Cardiac muscle cell (in vitro differentiated cells and primary cell): Measurements from ENCODE around the gene PPM1H. TPM values are rescaled to one million over a fixed set of nuclear protein-coding genes. Genes with fewer than 3 reads are reported as not detected.

ENCODE experiments used
- DNase-seq, 2 donors: peaks; one replicate each; pipeline versions ENCODE4 v3.0.0 to v3.0.0-alpha.2; 2010 to 2017; ENCODE audit warnings: low read depth in 1 of 2, low spot score in 1 of 2
- H3K27ac ChIP-seq: fragments of 200-600 bp; sonication (generic); 2 replicates; pipeline ENCODE4 v1.5.1; 2016
- H3K27me3 ChIP-seq: fragments of 200-600 bp; sonication (generic); 2 replicates; pipeline ENCODE4 v1.6.0; 2016; ENCODE audit warnings: control low read depth
- H3K36me3 ChIP-seq: fragments of 200-600 bp; sonication (generic); 2 replicates; pipeline ENCODE4 v1.5.1; 2016; ENCODE audit warnings: control low read depth
- H3K4me1 ChIP-seq: fragments of 200-600 bp; sonication (generic); 2 replicates; pipeline ENCODE4 v1.8.1; 2017; ENCODE audit warnings: low read depth, mild to moderate bottlenecking, mixed run types
- H3K4me3 ChIP-seq: fragments of 200-600 bp; sonication (generic); 2 replicates; pipeline ENCODE4 v1.5.1; 2016; ENCODE audit warnings: mild to moderate bottlenecking
- H3K9me3 ChIP-seq: fragments of 200-600 bp; sonication (generic); 2 replicates; pipeline ENCODE4 v1.5.1; 2017; ENCODE audit warnings: low read depth, mild to moderate bottlenecking, control low read depth
- CTCF ChIP-seq: IDR thresholded peaks from 2 replicates; pipeline ENCODE4 v1.5.1; 2012; ENCODE audit warnings: low read depth, mild to moderate bottlenecking, low read length
- polyA plus RNA-seq: library from polyadenylated mRNA; unstranded; fragments of >200 nt; fragmentation: Nextera tagmentation; extraction: Ambion mirVana; gene quantifications from 2 replicates; pipeline ENCODE4 v1.2.1, GENCODE V29; 2016
- total RNA-seq: library from RNA; depleted of rRNA; stranded (reverse); fragments of >200 nt; gene quantifications from 2 replicates; pipeline ENCODE4 v1.2.3, GENCODE V29; 2016

Gene PPM1H
- total and polyA plus RNA-seq, 2 experiments from 2014 or later, result 2.9 to 3.3 TPM

GRCh38 chr12:62963486-62964041, 28.6 kb upstream of the PPM1H start:
- H3K4me1 ChIP-seq, result no peaks in the 10 kb centered on the region
- H3K27me3 ChIP-seq, result no peaks in the 10 kb centered on the region
- H3K9me3 ChIP-seq, result no peaks in the 10 kb centered on the region
- TF ChIP-seq CTCF, result no peak
- no peaks in the 10 kb centered on the region for H3K36me3 ChIP-seq
- no peak overlapping the region for H3K4me3 ChIP-seq
- DNase-seq, result no peak
- H3K27ac ChIP-seq, result no peak overlapping the region

- H3K4me3 ChIP-seq, result no peak overlapping the region
- H3K4me1 ChIP-seq, result peaks cover 10% of the 10 kb centered on the region
- TF ChIP-seq CTCF, result no peak
- no peaks in the 10 kb centered on the region for H3K36me3 ChIP-seq
- no peaks in the 10 kb centered on the region for H3K27me3 ChIP-seq
- no peak overlapping the region for H3K27ac ChIP-seq
- H3K9me3 ChIP-seq, result no peaks in the 10 kb centered on the region
- no peak for DNase-seq
Observed at GRCh38 chr12:62960324-62960723, 25.4 kb upstream of the PPM1H start.

- H3K4me1 ChIP-seq, result peaks cover 10% of the 10 kb centered on the region
- H3K27ac ChIP-seq, result no peak overlapping the region
- H3K27me3 ChIP-seq, result no peaks in the 10 kb centered on the region
- no peak for DNase-seq
- no peaks in the 10 kb centered on the region for H3K36me3 ChIP-seq
- no peak overlapping the region for H3K4me3 ChIP-seq
- no peak for TF ChIP-seq CTCF
- H3K9me3 ChIP-seq, result no peaks in the 10 kb centered on the region
Observed at GRCh38 chr12:62959745-62960144, 24.8 kb upstream of the PPM1H start.

GRCh38 chr12:62957233-62957953, 22.4 kb upstream of the PPM1H start:
- Histone ChIP-seq H3K27me3 (no peaks in the 10 kb centered on the region), H3K9me3 (no peaks in the 10 kb centered on the region), H3K4me3 (no peak overlapping the region), H3K36me3 (no peaks in the 10 kb centered on the region), H3K4me1 (peaks cover 10% of the 10 kb centered on the region), H3K27ac (no peak overlapping the region)
- DNase-seq, result peak; percentile 15 to 40
- no peak for TF ChIP-seq CTCF

GRCh38 chr12:62955678-62956077, 20.7 kb upstream of the PPM1H start:
- no peak for TF ChIP-seq CTCF
- peaks cover 10% of the 10 kb centered on the region for H3K4me1 ChIP-seq
- H3K36me3 ChIP-seq, result no peaks in the 10 kb centered on the region
- H3K4me3 ChIP-seq, result no peak overlapping the region
- no peak for DNase-seq
- no peaks in the 10 kb centered on the region for H3K27me3 ChIP-seq
- H3K27ac ChIP-seq, result no peak overlapping the region
- H3K9me3 ChIP-seq, result no peaks in the 10 kb centered on the region
